Stomach (tissue), 9 donors: ENCODE results near the gene LAMP5. TPM values are rescaled to one million over a fixed set of nuclear protein-coding genes. Genes with fewer than 3 reads are reported as not detected.

Experiments used
- DNase-seq, 2 donors: peaks; one replicate each; pipeline versions ENCODE4 v3.0.0 to v3.0.0-alpha.2; 2013 to 2019
- H3K27ac ChIP-seq, 5 donors: fragments of 200-600 bp in 4 of 5; sonication (generic) in 4 of 5; one replicate each; pipeline ENCODE4 v1.5.1; 2013 to 2019; ENCODE audit warnings: mild to moderate bottlenecking in 1 of 5, moderate library complexity in 1 of 5
- H3K27me3 ChIP-seq, 3 donors: fragments of 200-600 bp; sonication (generic); one replicate each; pipeline ENCODE4 v1.5.1; 2017 to 2019; ENCODE audit warnings: mixed run types in 1 of 3
- H3K36me3 ChIP-seq, 4 donors: fragments of 200-600 bp; sonication (generic); 1 replicate in 3 of 4; 2 replicates in 1 of 4; pipeline ENCODE4 v1.5.1; 2016 to 2019
- H3K4me1 ChIP-seq, 4 donors: fragments of 200-600 bp; sonication (generic); one replicate each; pipeline ENCODE4 v1.5.1; 2016 to 2019
- H3K4me3 ChIP-seq, 4 donors: fragments of 200-600 bp; sonication (generic) in 3 of 4; one replicate each; pipeline ENCODE4 v1.5.1; 2016 to 2019; ENCODE audit warnings: mild to moderate bottlenecking in 1 of 4
- H3K9me3 ChIP-seq, 4 donors: fragments of 200-600 bp; sonication (generic); one replicate each; pipeline ENCODE4 v1.5.1; 2016 to 2019
- CTCF ChIP-seq, 7 experiments: fragments of 450-650 bp in 4 of 7; fragments of 200-600 bp in 3 of 7; sonication (generic) in 3 of 7; IDR thresholded peaks; one replicate each; pipeline ENCODE4 v1.5.1; 2016 to 2019; ENCODE audit warnings: antibody characterized with exemption in 7 of 7, control low read depth in 2 of 7, mild to moderate bottlenecking in 1 of 7
- EP300 ChIP-seq: sonication (generic); formaldehyde crosslinking; IDR thresholded peaks from one replicate; pipeline ENCODE4 v1.6.1; 2017; ENCODE audit warnings: antibody characterized with exemption
- POLR2A ChIP-seq, 4 donors: fragments of 450-650 bp; IDR thresholded peaks; one replicate each; pipeline ENCODE4 v1.6.1; 2016; ENCODE audit warnings: antibody characterized with exemption in 4 of 4, control low read depth in 2 of 4, mild to moderate bottlenecking in 1 of 4, moderate library complexity in 1 of 4
- POLR2AphosphoS5 ChIP-seq, 3 donors: sonication (generic); formaldehyde crosslinking; IDR thresholded peaks; one replicate each; pipeline ENCODE4 v1.6.1; 2016; ENCODE audit warnings: antibody characterized with exemption in 3 of 3
- WGBS, 5 donors: extraction: QIAGEN DNeasy Blood & Tissue Kit in 3 of 5; methylation state at CpG; one replicate each; pipeline versions ENCODE4 v1.1.5 to v1.1.7; 2013 to 2018; 5-methylcytosine and 5-hydroxymethylcytosine counted together
- intact Hi-C: fragments of 100-400 bp; cut with DNase I; formaldehyde crosslinking; loops from one replicate; pipeline ENCODE4 v1.15.1; 2023; ENCODE audit warnings: low total_unique reads
- polyA plus RNA-seq, 3 donors: library from polyadenylated mRNA; stranded (reverse); fragments of 200-250 nt; gene quantifications; one replicate each; pipeline ENCODE4 v1.2.3, GENCODE V29; 2013
- total RNA-seq, 5 donors: library from RNA; depleted of rRNA; stranded (reverse); fragments of >200 nt; gene quantifications; one replicate each; pipeline versions ENCODE4 v1.1.0 to v1.2.3, GENCODE V29; 2014 to 2016
- donor health status: healthy with polysubstance abuse.
- donor health status: Bipolar disorder and iron deficiency.
- donor health status: healthy.

Gene LAMP5
- total and polyA plus RNA-seq, 8 donors = 0.20 to 2.9 (median 0.52) TPM; not detected in 4

DNA sequence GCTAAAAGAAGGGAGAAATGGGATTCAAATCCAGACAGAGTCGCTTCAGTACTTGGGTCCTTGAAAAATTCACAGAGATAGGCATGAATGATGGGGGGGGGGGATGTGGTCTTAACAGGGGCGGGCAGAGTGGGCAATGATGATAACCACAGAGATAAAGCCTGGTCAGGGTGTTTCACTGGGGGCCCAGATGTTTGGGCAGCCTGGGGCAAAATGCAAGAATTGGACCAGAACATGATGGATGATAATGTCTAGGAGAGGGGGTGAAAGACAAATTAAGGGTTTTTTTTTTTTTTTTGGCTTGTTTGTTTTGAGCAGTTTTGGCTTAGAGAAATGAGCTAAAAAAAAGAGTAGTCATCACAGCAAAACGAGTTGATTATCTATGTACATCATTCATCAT is 57.4 kb downstream of the LAMP5 start:
- WGBS, 5 donors = 49 to 71% (median 63%) methylated on average over 3 of the region's 3 CpGs
- H3K27me3 ChIP-seq = no peaks in the 10 kb centered on the region
- no peak overlapping the region for H3K4me3 ChIP-seq
- no peaks in the 10 kb centered on the region for H3K9me3 ChIP-seq
- no peak for TF ChIP-seq CTCF (IDR thresholded peaks at IDR 0.05)
- TF ChIP-seq POLR2A (IDR thresholded peaks at IDR 0.05) = no peak
- TF ChIP-seq POLR2AphosphoS5 (IDR thresholded peaks at IDR 0.05) = no peak
- no peak for TF ChIP-seq EP300
- H3K4me1 ChIP-seq = no peaks in the 10 kb centered on the region
- no peak overlapping the region for H3K27ac ChIP-seq
- H3K36me3 ChIP-seq = no peaks in the 10 kb centered on the region
- DNase-seq = no peak
- intact Hi-C loops = no loop called here

- 5 to 19% (median 13%) methylated on average over 2 of the region's 2 CpGs for WGBS, 5 donors
- Histone ChIP-seq H3K36me3 (no peaks in the 10 kb centered on the region), H3K9me3 (no peaks in the 10 kb centered on the region), H3K4me3 (no peak overlapping the region), H3K27ac (no peak overlapping the region), H3K27me3 (no peaks in the 10 kb centered on the region), H3K4me1 (no peaks in the 10 kb centered on the region)
- no peak for TF ChIP-seq POLR2AphosphoS5 (IDR thresholded peaks at IDR 0.05)
- no peak for TF ChIP-seq EP300
- TF ChIP-seq POLR2A (IDR thresholded peaks at IDR 0.05) = no peak
- TF ChIP-seq CTCF (IDR thresholded peaks at IDR 0.05) = no peak
- intact Hi-C loops = no loop called here
- DNase-seq = peak in 1 of 2 donors; percentile 12
Measured at GRCh38 chr20:9572670-9573069, 58.3 kb downstream of the LAMP5 start.

DNA sequence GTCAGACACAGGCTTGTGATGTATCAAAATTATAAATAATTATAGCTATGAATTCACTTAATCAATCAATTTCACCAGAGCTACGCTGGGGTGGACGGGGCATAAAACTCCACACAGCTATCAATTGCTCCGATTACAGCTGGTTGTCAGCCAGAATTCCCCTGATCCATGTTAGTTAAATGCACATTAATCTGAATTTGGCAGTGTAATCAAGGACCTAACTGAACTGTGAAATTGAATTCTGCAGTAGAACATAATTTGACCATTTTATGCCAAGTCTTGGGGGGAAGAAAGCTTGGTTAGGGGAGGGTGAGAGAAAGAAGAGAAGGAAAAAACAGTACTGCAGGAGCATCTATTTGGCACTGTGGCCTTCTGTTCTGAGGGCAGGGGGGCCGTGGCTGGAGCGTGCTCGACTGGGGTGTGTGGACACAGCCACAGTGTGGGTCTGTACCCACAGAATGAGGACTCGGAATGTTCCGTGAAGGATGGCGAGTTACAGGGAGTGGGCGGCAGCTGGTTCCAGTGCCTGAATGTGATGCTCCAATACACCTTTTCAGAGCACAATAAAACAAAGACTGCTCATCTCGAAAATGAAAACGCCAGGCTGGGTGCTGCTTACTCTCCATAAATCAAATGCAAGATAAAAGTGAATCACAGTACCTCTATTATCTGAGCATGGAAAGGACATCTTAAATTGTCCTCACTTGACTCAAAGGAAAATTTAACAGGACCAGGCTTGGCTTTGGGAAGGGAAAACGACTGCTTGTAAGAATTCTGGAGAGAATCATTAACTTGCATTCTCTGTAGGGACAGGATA is 59.2 kb downstream of the LAMP5 start:
- Histone ChIP-seq H3K27me3 (no peaks in the 10 kb centered on the region), H3K27ac (no peak overlapping the region), H3K4me1 (no peaks in the 10 kb centered on the region), H3K4me3 (no peak overlapping the region), H3K9me3 (no peaks in the 10 kb centered on the region), H3K36me3 (no peaks in the 10 kb centered on the region)
- no peak for TF ChIP-seq EP300
- no peak for TF ChIP-seq CTCF (IDR thresholded peaks at IDR 0.05)
- no peak for TF ChIP-seq POLR2AphosphoS5 (IDR thresholded peaks at IDR 0.05)
- no peak for TF ChIP-seq POLR2A (IDR thresholded peaks at IDR 0.05)
- peak in 1 of 2 donors; percentile 20 for DNase-seq
- intact Hi-C loops = no loop called here
- 55 to 58% (median 57%) methylated on average over 13 of the region's 13 CpGs for WGBS, 5 donors

- Histone ChIP-seq H3K4me3 (no peak overlapping the region), H3K36me3 (no peaks in the 10 kb centered on the region), H3K4me1 (no peaks in the 10 kb centered on the region), H3K27ac (no peak overlapping the region), H3K9me3 (no peaks in the 10 kb centered on the region), H3K27me3 (no peaks in the 10 kb centered on the region)
- intact Hi-C loops = no loop called here
- 73 to 81% (median 80%) methylated on average over 7 of the region's 7 CpGs for WGBS, 5 donors
- no peak for TF ChIP-seq POLR2A (IDR thresholded peaks at IDR 0.05)
- TF ChIP-seq CTCF (IDR thresholded peaks at IDR 0.05) = no peak
- TF ChIP-seq POLR2AphosphoS5 (IDR thresholded peaks at IDR 0.05) = no peak
- TF ChIP-seq EP300 = no peak
- no peak for DNase-seq
Measured at GRCh38 chr20:9574181-9574580, 59.8 kb downstream of the LAMP5 start.
